Ramos (cell line): ENCODE data around the gene NFIX.

Experiments used
- in situ Hi-C: fragments of 300-500 bp; cut with MboI; formaldehyde crosslinking; loops from one replicate; pipeline ENCODE4 v1.14.3; 2022; ENCODE audit warnings: low sequenced_read_pairs; ENCODE audit not compliant: unreplicated experiment

NFIX gene

DNA sequence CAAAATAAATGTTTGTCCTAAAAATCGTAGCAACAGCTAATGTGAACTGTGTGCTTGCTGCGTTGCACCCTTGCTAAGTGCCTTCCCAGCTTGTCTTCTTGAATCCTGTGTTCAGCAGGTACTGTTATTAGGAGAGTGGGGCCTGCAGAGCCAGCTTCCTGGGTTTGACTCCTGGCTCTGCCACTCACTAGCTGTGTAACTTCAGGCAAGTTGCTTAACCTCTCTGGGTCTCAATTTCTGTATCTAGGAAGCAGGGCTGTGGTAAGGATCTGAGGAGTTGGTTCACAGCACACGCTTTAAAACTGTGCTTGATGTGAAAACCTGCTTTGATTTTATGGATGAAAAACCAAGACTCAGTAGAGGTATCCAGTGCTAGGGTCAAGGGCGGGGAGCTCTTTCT lies 10.0 kb downstream of the NFIX start:
- in situ Hi-C loops: no loop called here

DNA sequence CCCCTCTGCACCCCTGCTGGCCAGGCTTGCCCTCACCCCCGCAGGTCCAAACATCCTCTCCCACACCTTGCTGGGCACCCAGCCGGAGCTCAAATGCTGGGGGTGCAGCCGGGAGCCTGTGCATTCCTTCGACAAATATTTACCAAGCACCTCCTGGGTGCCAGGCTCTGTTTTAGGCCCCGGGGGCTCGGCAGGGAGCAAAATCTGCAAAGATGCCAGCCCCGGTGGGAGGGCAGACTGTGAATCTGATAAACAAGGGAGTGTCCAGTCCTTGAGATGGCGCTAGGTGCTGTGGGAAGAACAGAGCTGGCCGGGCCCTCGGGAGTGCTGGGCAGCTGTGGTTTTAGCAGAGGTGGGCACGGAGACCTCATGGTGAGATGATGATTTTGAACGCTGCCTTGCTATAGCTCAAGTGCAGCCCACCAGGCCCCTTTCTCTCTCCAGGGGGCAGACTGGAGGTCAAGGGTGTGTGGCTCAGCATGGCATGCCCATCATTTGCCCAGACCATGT lies 10.6 kb downstream of the NFIX start:
- in situ Hi-C loops: no loop called here

DNA sequence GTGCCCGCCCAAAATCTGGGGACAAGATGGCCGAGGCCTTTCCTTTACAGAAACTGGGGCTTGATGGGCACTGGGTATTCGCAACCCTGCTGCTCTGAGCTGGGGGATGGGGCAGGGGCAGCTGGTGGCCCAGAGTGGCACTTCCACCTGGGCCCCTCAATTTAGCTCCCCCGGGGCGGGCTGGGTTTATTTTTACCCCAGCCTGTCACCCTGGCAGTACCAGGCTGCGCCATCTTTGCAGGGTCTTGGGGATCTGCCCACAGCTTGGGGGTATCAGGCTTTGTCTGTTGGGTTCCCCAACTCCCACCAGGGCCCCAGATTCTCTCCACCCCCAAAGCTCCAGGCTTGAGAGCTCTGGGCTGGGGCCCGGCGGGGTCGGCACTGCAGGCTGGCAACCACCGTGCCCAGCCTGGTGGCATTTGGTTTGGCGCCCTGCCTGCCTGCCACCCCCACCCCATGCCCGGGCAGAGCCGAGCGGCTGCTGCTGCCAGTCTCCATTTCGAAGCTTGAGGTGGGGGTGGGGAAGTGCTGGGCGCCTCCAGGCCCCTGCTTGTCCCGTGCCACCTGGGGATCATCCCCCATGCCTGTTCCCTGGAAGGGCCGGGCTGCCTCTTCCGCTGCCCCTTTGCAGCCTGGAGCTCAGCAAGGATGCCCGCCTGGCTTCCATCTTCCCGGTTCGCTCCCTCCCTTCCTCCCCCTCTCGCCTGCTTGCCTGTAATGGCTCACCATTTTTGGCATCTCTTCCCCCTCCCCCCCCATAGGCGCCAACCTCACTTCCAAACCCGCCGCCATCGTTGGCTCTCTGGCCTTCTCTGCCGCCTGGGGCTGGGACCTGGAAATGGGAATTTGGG lies 11.4 kb downstream of the NFIX start:
- in situ Hi-C loops: no loop called here

DNA sequence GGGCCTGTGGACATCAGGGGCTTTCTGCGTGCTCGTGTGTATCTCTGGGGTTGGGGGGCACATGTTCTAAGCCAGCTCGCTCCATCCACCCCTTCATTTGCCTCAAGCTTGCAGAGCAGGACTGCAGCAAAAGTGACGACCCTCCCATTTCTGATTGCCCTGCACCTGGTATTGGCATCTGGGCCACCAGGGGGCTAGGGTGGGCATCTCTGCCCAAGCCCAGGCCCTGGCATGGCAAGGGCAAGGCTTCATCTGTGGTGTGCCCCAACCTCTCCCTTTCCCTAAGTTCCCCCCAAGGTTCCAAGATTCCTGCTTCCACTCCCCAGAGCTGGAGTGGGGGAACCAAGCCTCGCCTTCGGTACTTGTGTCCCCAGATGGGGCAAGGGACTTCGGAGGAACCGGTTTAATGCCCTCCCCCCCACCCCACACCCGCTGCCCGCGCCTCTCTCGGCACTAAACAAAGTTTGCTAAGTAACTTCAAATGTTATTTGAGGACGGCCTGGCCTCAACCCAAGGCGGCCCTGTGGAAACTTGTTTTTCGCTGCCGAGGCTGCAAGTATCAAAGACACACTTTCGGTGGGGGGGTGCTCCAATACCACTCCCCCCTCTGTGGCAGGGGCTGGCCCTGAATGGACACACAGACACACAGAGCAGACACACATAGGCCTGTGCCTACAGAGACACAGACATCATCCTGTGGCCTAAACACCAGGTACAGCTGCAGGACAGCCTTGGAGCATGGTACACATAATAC lies 12.2 kb downstream of the NFIX start:
- in situ Hi-C loops: no loop called here

DNA sequence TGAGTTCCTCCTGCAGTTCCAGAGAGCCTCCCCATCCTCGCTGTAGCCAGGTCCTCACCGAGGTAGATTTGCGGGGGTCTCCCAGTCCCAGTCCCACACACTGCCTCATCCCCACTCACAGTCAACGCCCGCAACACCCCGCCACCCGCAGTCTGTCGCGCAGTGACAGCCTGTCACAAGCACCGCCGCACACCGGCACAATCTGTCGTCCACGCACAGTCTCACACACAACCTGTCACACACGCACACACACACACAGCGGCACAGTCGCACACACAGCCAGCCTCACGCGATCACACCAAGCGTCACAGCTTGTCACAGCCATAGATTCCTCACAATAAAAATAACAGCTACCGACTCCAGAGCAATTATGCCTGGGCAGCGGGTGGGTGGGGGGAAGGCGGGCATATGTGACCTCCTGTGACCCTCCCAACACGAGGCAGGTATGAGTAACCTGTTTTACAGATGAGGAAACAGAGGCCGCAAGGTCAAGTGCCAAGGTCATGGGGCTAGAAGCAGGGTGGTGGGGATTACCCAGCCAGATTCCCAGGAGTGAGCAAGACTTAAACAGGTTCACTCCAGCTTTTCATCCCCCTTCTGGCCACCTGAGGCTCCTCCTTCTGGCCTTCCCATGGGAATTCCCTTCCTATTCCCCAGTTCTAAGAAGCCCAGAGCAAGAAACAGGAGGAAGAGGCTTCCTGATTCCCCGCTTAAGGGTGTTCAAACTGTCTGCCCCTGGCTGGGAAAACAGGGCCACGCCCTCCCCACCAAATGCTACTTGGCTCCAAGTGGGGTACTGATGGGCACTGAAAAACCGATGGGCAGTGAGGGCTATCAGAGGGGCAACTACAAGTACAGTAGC lies 13.9 kb downstream of the NFIX start:
- in situ Hi-C loops: no loop called here

DNA sequence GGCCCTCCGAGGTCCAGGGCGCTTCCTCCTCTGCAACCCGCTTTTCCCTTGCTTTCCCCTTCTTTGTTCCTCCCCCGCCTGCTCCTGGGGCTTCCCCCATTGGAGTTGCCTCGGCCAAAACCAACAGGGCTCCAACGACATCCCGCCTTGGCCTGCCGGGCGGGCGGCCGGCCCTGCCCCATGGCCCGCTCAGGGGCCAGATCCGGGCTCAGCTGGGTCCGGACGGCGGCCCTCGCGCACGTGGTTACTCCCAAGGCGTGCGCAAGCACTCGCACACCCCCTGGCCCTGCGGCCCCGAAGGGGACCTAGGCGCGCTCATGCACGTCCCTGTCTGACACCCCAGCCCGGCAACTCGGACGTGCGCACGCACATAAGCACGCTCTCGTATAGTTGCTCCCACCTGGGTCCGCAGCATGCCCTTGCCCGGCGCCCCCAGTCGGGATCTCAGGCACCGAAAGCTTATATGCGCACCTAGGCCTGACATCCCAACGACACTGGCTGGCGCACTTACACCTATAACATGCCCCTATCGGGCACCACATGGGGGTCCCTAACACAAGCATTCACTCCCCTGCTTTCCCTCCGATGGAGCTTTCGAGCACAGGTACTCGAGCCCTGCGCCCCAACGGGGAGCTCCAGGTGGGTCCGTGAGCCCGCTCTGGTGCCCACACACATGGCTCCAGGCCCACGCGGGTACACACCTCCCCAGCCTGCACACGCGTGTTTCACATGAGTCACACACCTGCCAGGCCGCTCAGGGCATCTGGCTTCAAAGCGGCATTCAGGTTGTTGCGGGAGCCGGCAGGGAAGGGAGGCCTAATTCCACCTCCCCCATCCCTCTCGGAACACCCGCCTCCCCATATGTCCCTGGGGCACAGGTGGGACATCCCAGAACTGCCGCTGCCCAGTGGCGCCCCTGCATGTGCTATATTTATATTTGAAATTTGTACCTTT lies 15.0 kb downstream of the NFIX start:
- in situ Hi-C loops: no loop called here

DNA sequence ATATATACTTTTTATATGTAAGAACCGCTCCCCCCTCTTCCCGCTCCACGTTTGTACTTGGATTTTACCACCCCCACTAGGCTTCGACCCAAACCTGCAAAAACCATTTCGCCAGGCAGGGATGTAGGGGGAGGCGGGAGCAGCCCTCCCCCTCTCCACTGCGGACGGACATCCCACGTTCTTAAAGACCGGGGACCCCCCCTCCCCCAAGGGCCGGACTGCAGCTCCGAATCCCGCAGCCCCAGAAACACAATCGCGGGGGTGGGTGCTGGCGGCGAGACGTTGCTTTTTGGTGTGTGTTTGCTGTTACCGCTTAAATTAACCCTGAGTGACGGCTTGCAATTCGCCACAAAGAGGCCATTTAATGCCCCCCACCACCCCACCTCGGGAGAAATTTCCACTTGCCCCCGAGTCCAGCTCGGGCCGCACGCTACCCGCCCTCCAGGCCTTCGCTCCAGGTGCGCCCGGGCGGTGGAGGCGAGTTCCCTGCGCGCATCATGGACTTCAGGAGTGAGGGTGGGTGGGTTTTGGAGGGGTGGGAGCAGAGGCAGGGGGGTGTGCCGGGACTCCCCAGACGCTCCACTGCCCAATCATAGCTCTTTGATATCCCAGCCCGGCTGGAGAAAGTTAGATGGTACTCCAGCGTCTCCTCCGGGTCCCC lies 15.8 kb downstream of the NFIX start:
- in situ Hi-C loops: no loop called here

DNA sequence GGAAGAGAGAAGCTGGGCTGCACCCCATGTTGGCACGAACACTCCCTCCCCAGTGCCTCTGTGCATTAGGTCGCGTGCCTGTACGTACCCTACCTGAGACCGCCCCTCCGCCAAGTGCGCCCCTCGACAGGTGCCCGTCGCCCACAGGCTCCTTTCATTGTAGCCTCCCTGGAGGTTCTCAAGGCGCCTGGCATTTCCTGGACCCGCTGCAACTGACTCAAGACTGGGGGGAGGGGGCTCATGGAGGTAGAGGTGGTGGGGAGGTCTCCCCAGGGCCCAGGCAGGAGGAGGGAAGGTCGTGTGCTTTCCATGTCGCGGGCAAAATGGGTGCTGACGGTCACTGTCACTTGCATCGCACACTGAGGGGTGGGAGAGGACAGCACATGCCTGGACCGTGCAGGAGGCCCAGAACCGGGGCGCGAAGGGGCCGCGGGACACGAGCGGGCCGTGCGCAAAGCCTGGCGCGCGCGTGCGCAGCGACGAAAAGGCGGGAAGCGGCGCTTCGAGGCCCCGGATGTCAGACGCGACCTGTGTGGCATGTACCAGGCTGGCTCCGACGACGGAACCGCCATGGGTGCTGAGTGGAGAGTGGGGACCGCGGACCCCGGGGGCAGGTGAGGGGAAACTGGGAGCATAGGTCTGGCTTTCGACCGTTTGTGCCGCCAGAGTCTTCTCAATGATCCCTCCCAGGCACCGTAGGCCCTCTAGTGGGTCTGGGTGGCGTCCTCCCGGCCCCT lies 16.5 kb downstream of the NFIX start:
- in situ Hi-C loops: no loop called here

DNA sequence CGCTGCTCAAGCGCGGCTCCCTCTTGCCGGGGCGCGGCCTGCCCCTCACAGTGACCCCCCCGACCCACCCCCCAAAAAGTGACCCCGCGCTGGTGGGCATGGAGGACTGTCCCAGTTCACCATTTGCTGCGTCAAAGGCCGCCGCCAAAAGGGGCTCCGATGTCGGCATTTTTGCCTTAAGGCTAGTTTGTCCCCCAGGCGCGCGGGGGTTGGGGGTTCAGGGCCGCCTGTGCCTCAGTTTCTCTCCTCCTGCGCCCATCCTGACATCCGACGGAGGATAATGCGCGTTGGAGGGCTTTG lies 17.1 kb downstream of the NFIX start:
- in situ Hi-C loops: no loop called here

DNA sequence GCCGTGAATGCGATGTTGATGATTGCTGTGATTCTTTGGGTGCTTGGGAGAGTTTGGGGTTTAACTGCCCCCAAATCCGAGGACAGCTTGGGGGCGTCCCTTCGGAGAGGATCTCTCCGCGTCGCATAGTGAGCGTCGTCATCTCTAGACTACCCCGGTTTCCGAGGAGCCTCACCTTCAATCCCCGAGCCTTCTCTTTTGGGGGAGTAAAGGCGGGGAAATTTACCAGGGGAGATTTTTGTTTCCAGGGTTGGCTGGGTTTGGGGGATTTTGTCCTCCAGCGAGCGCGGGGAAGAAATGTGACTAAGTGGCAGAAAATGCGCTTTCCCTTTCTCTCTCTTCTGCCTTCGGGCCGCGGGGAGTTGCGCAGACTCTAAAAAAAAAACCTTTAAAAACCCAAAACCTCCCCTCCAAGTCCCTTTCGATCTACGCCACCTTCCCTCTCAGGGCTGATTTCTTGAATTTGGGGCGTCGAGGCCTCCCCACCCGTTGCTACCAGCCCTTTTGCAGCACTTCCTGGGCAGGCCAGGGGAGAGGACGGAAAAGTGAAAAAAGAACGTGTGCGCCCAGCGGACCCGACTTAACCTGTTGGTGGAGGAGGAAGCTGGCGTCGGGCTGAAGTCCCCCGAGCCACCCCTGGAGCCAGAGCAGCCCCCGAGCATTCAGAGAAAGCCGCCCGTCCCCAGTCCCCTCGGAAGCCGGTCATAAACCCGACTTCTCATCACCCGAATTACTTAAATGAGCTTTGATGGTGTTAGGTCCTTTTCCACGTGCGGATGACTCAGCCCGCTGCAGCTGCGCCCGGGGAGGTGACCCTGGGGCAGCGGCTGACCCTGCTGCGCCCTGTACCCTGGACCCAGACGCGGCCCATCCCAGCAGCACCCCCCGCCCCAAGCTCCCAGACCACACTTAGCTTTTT lies 17.7 kb downstream of the NFIX start:
- in situ Hi-C loops: no loop called here

DNA sequence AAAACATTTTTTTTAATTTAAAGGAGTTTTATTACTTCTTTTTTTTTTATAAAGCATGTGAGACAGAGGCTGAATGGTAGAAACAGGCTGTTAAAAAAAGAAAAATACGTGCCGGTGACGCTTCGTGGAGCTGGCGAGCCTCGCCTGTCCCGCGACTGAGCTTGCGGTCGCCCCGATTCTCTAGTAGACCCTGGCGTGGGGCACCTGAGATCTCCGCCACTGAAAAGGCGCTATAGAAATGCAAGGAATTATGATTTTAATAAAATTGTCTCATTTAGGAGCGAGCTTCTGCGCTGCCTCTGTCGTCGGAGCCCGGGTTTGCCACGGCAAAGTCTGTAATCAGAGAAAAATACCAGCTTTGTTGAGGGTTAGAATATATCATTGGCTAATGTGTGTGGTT lies 18.4 kb downstream of the NFIX start:
- in situ Hi-C loops: no loop called here

DNA sequence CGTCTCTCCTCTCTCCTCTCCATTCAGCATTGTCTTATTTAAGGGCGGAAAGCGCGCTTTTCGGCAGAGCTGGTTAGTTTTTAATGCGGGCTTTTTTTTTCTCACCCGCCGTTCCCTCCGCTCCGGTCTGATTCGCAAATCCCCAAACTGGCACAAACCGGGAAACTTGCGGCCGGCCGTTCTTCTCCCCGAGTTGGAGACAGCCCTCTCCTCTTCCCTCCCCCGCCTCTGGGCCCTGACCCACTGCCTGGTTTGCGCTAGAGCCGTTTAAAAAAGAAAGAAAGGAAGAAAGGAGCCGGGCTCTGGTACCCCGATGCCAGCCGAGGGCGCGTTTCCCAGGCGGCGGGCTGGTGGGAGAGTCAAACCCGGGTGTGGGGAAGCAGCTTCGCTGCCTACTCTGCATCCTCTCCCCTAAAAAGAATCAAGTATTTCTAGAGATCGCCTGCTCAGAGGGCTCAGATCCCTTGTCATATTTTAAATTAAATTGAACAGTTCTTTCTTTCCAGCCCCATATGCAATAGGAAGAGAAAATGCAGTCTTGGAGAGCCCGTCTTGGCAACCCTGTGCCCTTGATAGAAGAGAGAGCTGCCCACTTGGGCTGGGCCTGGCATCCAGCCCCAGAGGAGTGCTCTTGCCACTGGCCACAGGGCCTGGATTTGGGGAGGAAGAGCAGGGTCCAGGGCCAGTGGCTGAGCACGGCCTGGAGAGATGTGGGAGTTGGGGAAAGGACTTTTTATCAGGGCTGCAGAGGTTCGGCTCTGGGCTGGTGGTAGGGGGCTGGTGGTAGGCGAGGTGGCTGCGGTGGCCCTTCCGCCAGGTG lies 19.0 kb downstream of the NFIX start:
- in situ Hi-C loops: no loop called here

DNA sequence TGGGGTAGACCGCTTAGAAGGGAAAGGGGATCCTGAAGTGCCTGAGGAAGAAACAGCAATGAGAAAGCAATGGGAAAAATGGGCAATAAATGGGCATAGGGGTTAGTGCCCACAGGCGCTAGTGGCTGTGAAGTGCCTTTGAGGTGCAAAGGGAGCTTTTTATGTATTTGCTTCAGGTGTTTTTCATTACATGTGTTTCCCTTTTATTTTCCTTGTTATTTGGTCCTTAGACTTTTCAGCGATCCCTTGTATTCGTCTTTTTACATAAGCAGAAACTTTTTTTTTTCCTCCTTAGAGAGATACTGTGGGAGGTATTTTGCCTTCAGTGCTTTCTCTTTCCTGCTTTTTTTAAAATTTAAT lies 19.6 kb downstream of the NFIX start:
- in situ Hi-C loops: no loop called here

DNA sequence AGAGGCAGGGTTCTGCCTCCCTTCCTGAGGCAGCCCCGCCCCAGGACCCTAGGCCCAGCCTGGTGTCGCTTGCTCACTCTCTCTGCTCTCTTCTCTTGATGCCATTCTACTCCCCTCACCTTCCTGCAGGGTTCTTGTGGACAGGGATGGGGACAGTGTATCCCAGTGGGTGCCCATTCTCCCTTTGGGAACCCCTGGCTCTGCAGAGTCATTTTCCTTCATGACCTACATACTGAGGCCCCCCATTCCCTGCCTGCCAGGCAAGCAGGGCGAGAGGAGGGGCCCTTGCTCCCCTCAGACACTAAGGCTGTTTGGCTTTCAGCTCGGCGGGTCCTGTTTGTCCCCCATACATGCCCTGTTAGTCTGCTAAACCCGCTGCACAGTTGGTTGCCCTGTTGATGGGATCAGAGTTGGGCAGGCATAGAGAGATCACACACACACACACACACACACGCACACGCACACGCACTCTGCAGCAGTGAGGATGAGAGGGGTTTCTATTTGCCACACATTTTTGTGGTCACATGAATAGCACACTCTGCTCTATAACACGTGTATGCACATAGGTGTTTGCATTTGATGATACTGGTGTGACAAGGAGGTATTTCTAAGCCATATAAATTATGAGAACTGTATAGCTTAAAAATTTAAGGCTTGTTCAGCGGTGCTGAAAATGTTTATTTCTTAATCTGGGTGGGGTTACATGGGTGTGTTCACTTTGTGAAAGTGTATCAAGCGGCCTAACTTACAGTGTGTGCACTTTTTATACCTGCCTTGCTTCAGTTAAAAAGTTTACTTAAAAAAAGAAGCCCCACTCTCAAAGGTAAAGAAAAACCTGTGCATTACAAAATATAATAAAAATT lies 20.3 kb downstream of the NFIX start:
- in situ Hi-C loops: no loop called here

DNA sequence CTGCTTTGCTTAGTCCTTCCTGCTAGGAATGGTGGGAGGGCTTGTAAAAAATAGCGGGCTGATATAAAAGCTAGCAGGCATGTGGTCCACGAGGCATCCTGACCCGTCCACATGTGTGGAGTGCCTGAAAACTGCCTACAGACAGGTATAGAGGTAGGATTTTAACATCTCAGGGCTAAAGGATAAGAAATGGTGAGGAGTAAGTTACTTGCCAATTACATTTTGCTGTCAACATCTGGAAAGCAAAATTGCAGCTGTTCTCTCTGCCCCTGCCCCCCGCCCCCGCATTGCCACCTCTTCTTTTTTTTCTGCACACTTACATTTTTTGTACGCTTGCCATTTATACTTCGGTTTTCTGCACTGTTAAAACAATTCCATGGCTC lies 21.0 kb downstream of the NFIX start:
- in situ Hi-C loops: no loop called here
